HepG2 (cell line): ENCODE data around the gene RBFOX1. TPM values are rescaled to one million over a fixed set of nuclear protein-coding genes. Genes with fewer than 3 reads are reported as not detected.

Experiments used
- ATAC-seq: fragments of 200-7000 bp; cut with Tn5 transposase; 3 replicates; pipeline ENCODE4 v1.9.1; 2020; ENCODE audit warnings: mild to moderate bottlenecking, moderate library complexity
- BruUV-seq: library from RNA; stranded (reverse); fragments of 400-500 nt; replicated peaks from 2 replicates; lab custom pipeline; 2021; lab: Mats Ljungman, UMichigan
- CTCF ChIA-PET: fragments of 300-600 bp; formaldehyde crosslinking; extraction: SDS; loops from one replicate; lab custom pipeline; 2021; ENCODE audit warnings: low total read pairs, inconsistent platforms, low intra/inter-chr PET ratio; lab: Yijun Ruan, JAX
- POLR2A ChIA-PET: fragments of 350-600 bp; sonication (Branson Sonifier 250); formaldehyde crosslinking; loops from one replicate; lab custom pipeline; 2020; ENCODE audit warnings: antibody characterized with exemption, inconsistent platforms; lab: Yijun Ruan, JAX
- DNase-seq: peaks from one replicate; pipeline ENCODE4 v3.0.0-alpha.2; 2015; ENCODE audit warnings: low spot score
- FAIRE-seq: peaks from 3 replicates; lab custom pipeline; 2011; peaks lifted over from hg19 to GRCh38; lab: Jason Lieb, UNC
- H2AFZ ChIP-seq: one replicate; pipeline ENCODE4 v1.6.1; 2011; ENCODE audit warnings: low read length, inconsistent platforms
- H3K27ac ChIP-seq: fragments of 300-600 bp; 3 replicates; pipeline ENCODE4 v1.8.0; 2011; ENCODE audit warnings: mixed run types, mild to moderate bottlenecking, mixed read lengths, low read length, inconsistent platforms; ENCODE audit not compliant: insufficient read depth; ENCODE audit errors: extremely low read length
- H3K27me3 ChIP-seq, 2 experiments: fragments of 200-600 bp in 1 of 2; 2 replicates in 1 of 2; 3 replicates in 1 of 2; pipeline versions ENCODE4 v1.6.0 to v1.8.0; 2011; ENCODE audit warnings: low read length in 2 of 2, mild to moderate bottlenecking in 2 of 2, moderate library complexity in 2 of 2, inconsistent platforms in 1 of 2; ENCODE audit not compliant: insufficient read depth in 2 of 2, control insufficient read depth in 1 of 2
- H3K36me3 ChIP-seq, 2 experiments: fragments of 200-600 bp in 1 of 2; replicated peaks in 1 of 2; 2 replicates in 1 of 2; 3 replicates in 1 of 2; pipeline versions ENCODE4 v1.5.1 to v1.8.0; 2011; ENCODE audit warnings: low read length in 2 of 2, inconsistent platforms in 1 of 2; ENCODE audit not compliant: insufficient read depth in 2 of 2, control insufficient read depth in 1 of 2
- H3K4me1 ChIP-seq: 2 replicates; pipeline ENCODE4 v1.5.1; 2012; ENCODE audit warnings: low read length, inconsistent platforms; ENCODE audit not compliant: insufficient read depth
- H3K4me2 ChIP-seq: 2 replicates; pipeline ENCODE4 v1.6.0; 2011; ENCODE audit warnings: low read depth, low read length, inconsistent platforms
- H3K4me3 ChIP-seq, 3 experiments: fragments of 200-600 bp in 1 of 3; sonication (generic), shearing (Covaris generic) in 1 of 3; replicated peaks in 1 of 3; 2 replicates each; pipeline ENCODE4 v1.5.1; 2011 to 2016; ENCODE audit warnings: low read length in 3 of 3, inconsistent platforms in 2 of 3, low read depth in 2 of 3, mild to moderate bottlenecking in 2 of 3, control low read depth in 1 of 3, mixed read lengths in 1 of 3; ENCODE audit not compliant: insufficient read depth in 1 of 3
- H3K79me2 ChIP-seq: one replicate; pipeline ENCODE4 v1.6.1; 2011; ENCODE audit warnings: low read length, inconsistent platforms; ENCODE audit not compliant: insufficient read depth
- H3K9ac ChIP-seq: 2 replicates; pipeline ENCODE4 v1.6.0; 2011; ENCODE audit warnings: mild to moderate bottlenecking, low read depth, low read length, inconsistent platforms; ENCODE audit not compliant: insufficient read depth
- H3K9me3 ChIP-seq: 2 replicates; pipeline ENCODE4 v1.5.1; 2012; ENCODE audit warnings: mild to moderate bottlenecking, low read length
- H4K20me1 ChIP-seq: 2 replicates; pipeline ENCODE4 v1.6.0; 2011; ENCODE audit warnings: inconsistent platforms, mild to moderate bottlenecking, low read length, moderate library complexity; ENCODE audit not compliant: insufficient read depth
- ATRX ChIP-seq: sonication (generic); formaldehyde crosslinking; IDR thresholded peaks from 2 replicates; pipeline ENCODE4 v1.4.0; 2020; ENCODE audit warnings: missing genetic modification reagents, borderline replicate concordance
- E2F1 ChIP-seq: sonication (generic); formaldehyde crosslinking; IDR thresholded peaks from 2 replicates; pipeline ENCODE4 v1.5.0; 2020; ENCODE audit warnings: missing genetic modification reagents
- FOXA3 ChIP-seq: IDR thresholded peaks from 2 replicates; pipeline ENCODE4 v1.6.1; 2016; ENCODE audit warnings: missing genetic modification reagents, missing compliant biosample characterization
- KAT7 ChIP-seq: IDR thresholded peaks from 2 replicates; pipeline ENCODE4 v1.6.1; 2018; ENCODE audit warnings: borderline replicate concordance, missing compliant biosample characterization
- MYNN ChIP-seq: sonication (generic); formaldehyde crosslinking; IDR thresholded peaks from 2 replicates; pipeline ENCODE4 v1.4.0; 2020; ENCODE audit warnings: mild to moderate bottlenecking, low read depth, missing genetic modification reagents
- RAD21 ChIP-seq: fragments of 450-650 bp; formaldehyde crosslinking; IDR thresholded peaks from 2 replicates; pipeline ENCODE4 v1.5.0; 2020; ENCODE audit warnings: mild to moderate bottlenecking
- ZMYM2 ChIP-seq: sonication (generic); formaldehyde crosslinking; IDR thresholded peaks from 2 replicates; pipeline ENCODE4 v1.8.0; 2022; ENCODE audit warnings: mild to moderate bottlenecking, missing genetic modification reagents
- ZNF530 ChIP-seq: sonication (generic); formaldehyde crosslinking; IDR thresholded peaks from 2 replicates; pipeline ENCODE4 v1.5.0; 2020; ENCODE audit warnings: low read depth, mild to moderate bottlenecking, missing genetic modification reagents
- ZSCAN9 ChIP-seq: IDR thresholded peaks from 2 replicates; pipeline ENCODE4 v1.6.1; 2016; ENCODE audit warnings: borderline replicate concordance
- WGBS: methylation state at CpG from one replicate; pipeline ENCODE4 v1.1.6; 2017; ENCODE audit warnings: low lambda C conversion rate; 5-methylcytosine and 5-hydroxymethylcytosine counted together
- in situ Hi-C: cut with HindIII; loops from 2 replicates; pipeline ENCODE4 v1.10.0; 2017; ENCODE audit warnings: low pct_unique_long_range_greater_than_20kb; ENCODE audit not compliant: extremely low pct_ligation_motif_present
- intact Hi-C: fragments of 100-400 bp; cut with micrococcal nuclease; formaldehyde crosslinking; loops from one replicate; pipeline ENCODE4 v1.10.0; 2022; ENCODE audit not compliant: unreplicated experiment
- polyA plus RNA-seq, 8 experiments: library from polyadenylated mRNA; depleted of rRNA in 3 of 8; stranded (reverse) in 7 of 8; unstranded in 1 of 8; fragments of >200 nt; fragmentation: Illumina TruSeq in 4 of 8; extraction: Trizol in 4 of 8; gene quantifications; 2 replicates each; pipeline versions ENCODE4 v1.2.1 to v1.2.3, GENCODE V29; 2011 to 2016; ENCODE audit warnings: low read depth in 4 of 8, missing spikeins in 1 of 8, mixed read lengths in 1 of 8; ENCODE audit not compliant: insufficient read depth in 1 of 8
- total RNA-seq, 5 experiments: library from RNA; depleted of rRNA; stranded (reverse); fragments of >200 nt; fragmentation: Illumina TruSeq; extraction: Trizol; gene quantifications; 2 replicates each; pipeline ENCODE4 v1.2.3, GENCODE V29; 2016; ENCODE audit warnings: low read depth in 1 of 5
- TF ChIP-seq, protein P1 (sequence below): sonication (generic); formaldehyde crosslinking; IDR thresholded peaks from 2 replicates; pipeline ENCODE4; 2020; ENCODE audit warnings: missing genetic modification reagents, mild to moderate bottlenecking, borderline replicate concordance
- TF ChIP-seq, protein P2 (sequence below): sonication (generic); formaldehyde crosslinking; IDR thresholded peaks from 2 replicates; pipeline ENCODE4 v1.8.0; 2022; ENCODE audit warnings: mild to moderate bottlenecking, missing genetic modification reagents, moderate library complexity
- TF ChIP-seq, protein P3 (sequence below): sonication (generic); formaldehyde crosslinking; IDR thresholded peaks from 2 replicates; pipeline ENCODE4 v1.8.1; 2022; ENCODE audit warnings: mild to moderate bottlenecking, missing genetic modification reagents

The RBFOX1 gene
- total and polyA plus RNA-seq, 2 of the 13 experiments (the other 11 are each of a cell fraction or from before 2014, with no cell fraction given) = not detected

GRCh38 chr16:7597677-7598076, 265.0 kb downstream of the RBFOX1 start:
- in situ Hi-C loops (no loop called here), intact Hi-C loops (no loop called here)
- FAIRE-seq = no peak
- Histone ChIP-seq H3K9ac (no peak overlapping the region), H3K9me3 (0 out of 2 replicates have a peak, but pooled peaks cover 5% of the 10 kb centered on the region), H3K4me2 (no peak overlapping the region), H2AFZ (no peak overlapping the region), H3K27me3 (no peaks in the 10 kb centered on the region), H4K20me1 (no peaks in the 10 kb centered on the region), H3K4me3 (no peak overlapping the region), H3K36me3 (no peaks in the 10 kb centered on the region), H3K4me1 (no peaks in the 10 kb centered on the region), H3K79me2 (no peaks in the 10 kb centered on the region)
- no peak for DNase-seq
- POLR2A ChIA-PET = no interaction called here
- CTCF ChIA-PET = no interaction called here
- no peak for ATAC-seq
- WGBS = 0% methylated on average over 3 of the region's 3 CpGs
- TF ChIP-seq ZSCAN9 = no peak
- TF ChIP-seq ZMYM2 = no peak
- no peak for TF ChIP-seq RAD21 (CRISPR knock-in tag)
- no peak for TF ChIP-seq ZNF530
- TF ChIP-seq E2F1 (CRISPR knock-in tag) = no peak
- TF ChIP-seq KAT7 (CRISPR knock-in tag) = no peak
- no peak for TF ChIP-seq ATRX
- TF ChIP-seq, all 625 proteins: peak for 0
- no peak overlapping the region for H3K27ac ChIP-seq
- BruUV-seq = no TSS peak

DNA sequence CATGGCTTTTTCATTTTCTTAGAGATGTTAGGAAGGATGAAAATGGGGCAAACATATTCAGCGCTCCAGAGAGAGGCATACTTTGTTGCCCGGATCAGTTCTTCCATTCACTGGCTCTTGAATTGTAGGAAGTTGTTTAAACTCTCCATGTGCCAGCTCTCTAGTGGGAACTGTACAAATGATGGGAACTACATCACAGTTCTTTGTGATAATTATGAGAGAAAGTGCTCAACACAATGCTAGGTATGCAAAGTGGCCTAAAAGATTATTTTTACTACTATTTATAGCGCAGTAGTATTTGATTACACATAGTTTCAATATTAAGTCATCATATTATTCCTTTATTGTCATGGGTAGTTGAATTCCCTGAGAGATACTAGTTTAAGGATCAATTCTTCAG, 268.5 kb downstream of the RBFOX1 start:
- no peaks in the 10 kb centered on the region for H3K27me3 ChIP-seq
- H3K27ac ChIP-seq = no peak overlapping the region
- no peak overlapping the region for H2AFZ ChIP-seq
- WGBS = 0% methylated on average over 3 of the region's 3 CpGs
- no peak overlapping the region for H3K4me2 ChIP-seq
- no peaks in the 10 kb centered on the region for H3K36me3 ChIP-seq
- no TSS peak for BruUV-seq
- POLR2A ChIA-PET = no interaction called here
- no peak overlapping the region for H3K4me3 ChIP-seq
- FAIRE-seq = no peak
- H4K20me1 ChIP-seq = no peaks in the 10 kb centered on the region
- H3K9me3 ChIP-seq = 0 out of 2 replicates have a peak, but pooled peaks cover 5% of the 10 kb centered on the region
- CTCF ChIA-PET = no interaction called here
- no peaks in the 10 kb centered on the region for H3K4me1 ChIP-seq
- in situ Hi-C loops (no loop called here), intact Hi-C loops (no loop called here)
- H3K9ac ChIP-seq = no peak overlapping the region
- H3K79me2 ChIP-seq = no peaks in the 10 kb centered on the region
- ATAC-seq = no peak
- DNase-seq = no peak
- TF ChIP-seq, protein P1, sequence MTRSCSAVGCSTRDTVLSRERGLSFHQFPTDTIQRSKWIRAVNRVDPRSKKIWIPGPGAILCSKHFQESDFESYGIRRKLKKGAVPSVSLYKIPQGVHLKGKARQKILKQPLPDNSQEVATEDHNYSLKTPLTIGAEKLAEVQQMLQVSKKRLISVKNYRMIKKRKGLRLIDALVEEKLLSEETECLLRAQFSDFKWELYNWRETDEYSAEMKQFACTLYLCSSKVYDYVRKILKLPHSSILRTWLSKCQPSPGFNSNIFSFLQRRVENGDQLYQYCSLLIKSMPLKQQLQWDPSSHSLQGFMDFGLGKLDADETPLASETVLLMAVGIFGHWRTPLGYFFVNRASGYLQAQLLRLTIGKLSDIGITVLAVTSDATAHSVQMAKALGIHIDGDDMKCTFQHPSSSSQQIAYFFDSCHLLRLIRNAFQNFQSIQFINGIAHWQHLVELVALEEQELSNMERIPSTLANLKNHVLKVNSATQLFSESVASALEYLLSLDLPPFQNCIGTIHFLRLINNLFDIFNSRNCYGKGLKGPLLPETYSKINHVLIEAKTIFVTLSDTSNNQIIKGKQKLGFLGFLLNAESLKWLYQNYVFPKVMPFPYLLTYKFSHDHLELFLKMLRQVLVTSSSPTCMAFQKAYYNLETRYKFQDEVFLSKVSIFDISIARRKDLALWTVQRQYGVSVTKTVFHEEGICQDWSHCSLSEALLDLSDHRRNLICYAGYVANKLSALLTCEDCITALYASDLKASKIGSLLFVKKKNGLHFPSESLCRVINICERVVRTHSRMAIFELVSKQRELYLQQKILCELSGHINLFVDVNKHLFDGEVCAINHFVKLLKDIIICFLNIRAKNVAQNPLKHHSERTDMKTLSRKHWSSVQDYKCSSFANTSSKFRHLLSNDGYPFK (CRISPR knock-in tag) = no peak
- TF ChIP-seq, protein P2, sequence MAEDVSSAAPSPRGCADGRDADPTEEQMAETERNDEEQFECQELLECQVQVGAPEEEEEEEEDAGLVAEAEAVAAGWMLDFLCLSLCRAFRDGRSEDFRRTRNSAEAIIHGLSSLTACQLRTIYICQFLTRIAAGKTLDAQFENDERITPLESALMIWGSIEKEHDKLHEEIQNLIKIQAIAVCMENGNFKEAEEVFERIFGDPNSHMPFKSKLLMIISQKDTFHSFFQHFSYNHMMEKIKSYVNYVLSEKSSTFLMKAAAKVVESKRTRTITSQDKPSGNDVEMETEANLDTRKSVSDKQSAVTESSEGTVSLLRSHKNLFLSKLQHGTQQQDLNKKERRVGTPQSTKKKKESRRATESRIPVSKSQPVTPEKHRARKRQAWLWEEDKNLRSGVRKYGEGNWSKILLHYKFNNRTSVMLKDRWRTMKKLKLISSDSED (CRISPR knock-in tag) = no peak
- TF ChIP-seq, protein P3, sequence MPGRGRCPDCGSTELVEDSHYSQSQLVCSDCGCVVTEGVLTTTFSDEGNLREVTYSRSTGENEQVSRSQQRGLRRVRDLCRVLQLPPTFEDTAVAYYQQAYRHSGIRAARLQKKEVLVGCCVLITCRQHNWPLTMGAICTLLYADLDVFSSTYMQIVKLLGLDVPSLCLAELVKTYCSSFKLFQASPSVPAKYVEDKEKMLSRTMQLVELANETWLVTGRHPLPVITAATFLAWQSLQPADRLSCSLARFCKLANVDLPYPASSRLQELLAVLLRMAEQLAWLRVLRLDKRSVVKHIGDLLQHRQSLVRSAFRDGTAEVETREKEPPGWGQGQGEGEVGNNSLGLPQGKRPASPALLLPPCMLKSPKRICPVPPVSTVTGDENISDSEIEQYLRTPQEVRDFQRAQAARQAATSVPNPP (CRISPR knock-in tag) = no peak
- no peak for TF ChIP-seq FOXA3 (CRISPR knock-in tag)
- TF ChIP-seq MYNN = no peak
